B cell (primary cell): ENCODE measurements around the gene FLT1. TPM values are rescaled to one million over a fixed set of nuclear protein-coding genes. Genes with fewer than 3 reads are reported as not detected.

ENCODE experiments used
- ATAC-seq: fragments of 200-7000 bp; cut with Tn5 transposase; one replicate; pipeline ENCODE4 v1.10.0; 2021; ENCODE audit warnings: low read depth, mild to moderate bottlenecking, moderate number of reproducible peaks, moderate library complexity
- CTCF ChIA-PET: fragments of 350-600 bp; sonication (Branson Sonifier 250); formaldehyde crosslinking; loops from one replicate; lab custom pipeline; 2021; ENCODE audit warnings: antibody characterized with exemption, inconsistent platforms; lab: Charles Lee
- POLR2A ChIA-PET: fragments of 350-600 bp; sonication (Branson Sonifier 250); formaldehyde crosslinking; loops from one replicate; lab custom pipeline; 2021; ENCODE audit warnings: antibody characterized with exemption; lab: Charles Lee
- DNase-seq: peaks from one replicate; pipeline ENCODE4 v3.0.0; 2013
- H2AFZ ChIP-seq: 2 replicates; pipeline ENCODE4 v1.6.1; 2012; ENCODE audit warnings: mild to moderate bottlenecking, low read depth, low read length; ENCODE audit not compliant: insufficient read depth, poor library complexity, severe bottlenecking
- H3K27ac ChIP-seq, 2 donors: 1 replicate in 1 of 2; 2 replicates in 1 of 2; pipeline ENCODE4 v1.5.1; 2012 to 2013; ENCODE audit warnings: low read length in 2 of 2, mild to moderate bottlenecking in 2 of 2, moderate library complexity in 1 of 2
- H3K27me3 ChIP-seq, 4 experiments: fragments of 200-600 bp in 1 of 4; sonication (generic) in 1 of 4; replicated peaks in 1 of 4; 1 replicate in 2 of 4; 2 replicates in 2 of 4; pipeline versions ENCODE4 v1.6.1 to v1.7.0; 2013 to 2016; ENCODE audit warnings: low read length in 3 of 4, mild to moderate bottlenecking in 2 of 4, mixed read lengths in 1 of 4, moderate library complexity in 1 of 4; ENCODE audit not compliant: insufficient read depth in 4 of 4, control insufficient read depth in 3 of 4; ENCODE audit errors: control extremely low read depth in 1 of 4
- H3K36me3 ChIP-seq, 2 experiments: replicated peaks in 1 of 2; 1 replicate in 1 of 2; 2 replicates in 1 of 2; pipeline versions ENCODE4 v1.6.1 to v1.7.1; 2013; ENCODE audit warnings: low read length in 1 of 2; ENCODE audit not compliant: insufficient read depth in 2 of 2, control insufficient read depth in 1 of 2; ENCODE audit errors: control extremely low read depth in 1 of 2, extremely low read depth in 1 of 2
- H3K4me1 ChIP-seq, 2 donors: fragments of 200-600 bp in 1 of 2; sonication (generic) in 1 of 2; 1 replicate in 1 of 2; 2 replicates in 1 of 2; pipeline versions ENCODE4 v1.5.1 to v1.6.1; 2013 to 2017; ENCODE audit warnings: low read length in 2 of 2; ENCODE audit not compliant: control insufficient read depth in 2 of 2, insufficient read depth in 2 of 2
- H3K4me2 ChIP-seq: replicated peaks from 2 replicates; pipeline ENCODE3; 2012; ENCODE audit warnings: mild to moderate bottlenecking, low read depth, low read length; ENCODE audit not compliant: poor library complexity, severe bottlenecking
- H3K4me3 ChIP-seq, 5 experiments: fragments of 200-600 bp in 1 of 5; sonication (generic) in 1 of 5; 1 replicate in 3 of 5; 2 replicates in 2 of 5; pipeline versions ENCODE4 v1.5.1 to v1.7.0; 2011 to 2016; ENCODE audit warnings: low read length in 4 of 5, mild to moderate bottlenecking in 4 of 5, low read depth in 2 of 5, control low read depth in 1 of 5, moderate library complexity in 1 of 5; ENCODE audit not compliant: insufficient read depth in 1 of 5; ENCODE audit errors: control extremely low read depth in 1 of 5, extremely low read depth in 1 of 5
- H3K79me2 ChIP-seq: fragments of 200-600 bp; sonication (generic); one replicate; pipeline ENCODE4 v1.6.0; 2016; ENCODE audit warnings: low read length; ENCODE audit not compliant: control insufficient read depth, insufficient read depth
- H3K9ac ChIP-seq: fragments of 200-600 bp; sonication (generic); 2 replicates; pipeline ENCODE4 v1.6.1; 2017; ENCODE audit warnings: mild to moderate bottlenecking, low read length, moderate library complexity
- H3K9me3 ChIP-seq, 3 donors: one replicate each; pipeline versions ENCODE4 v1.6.1 to v1.7.1; 2013; ENCODE audit warnings: low read length in 2 of 3; ENCODE audit not compliant: control insufficient read depth in 2 of 3, insufficient read depth in 1 of 3; ENCODE audit errors: control extremely low read depth in 1 of 3
- H4K20me1 ChIP-seq: 2 replicates; pipeline ENCODE4 v1.6.0; 2012; ENCODE audit warnings: mild to moderate bottlenecking, low read length; ENCODE audit not compliant: insufficient read depth, control insufficient read depth, poor library complexity, severe bottlenecking
- H3K27ac Mint-ChIP-seq: one replicate; pipeline ENCODE4 v1.8.0; 2021; ENCODE audit warnings: mixed read lengths
- H3K27me3 Mint-ChIP-seq: one replicate; pipeline ENCODE4 v1.8.0; 2021; ENCODE audit warnings: mixed read lengths
- H3K4me1 Mint-ChIP-seq: one replicate; pipeline ENCODE4 v1.8.0; 2021; ENCODE audit warnings: mixed read lengths
- H3K4me3 Mint-ChIP-seq: one replicate; pipeline ENCODE4 v1.8.0; 2021; ENCODE audit warnings: mixed read lengths
- H3K9me3 Mint-ChIP-seq: one replicate; pipeline ENCODE4 v1.8.0; 2022; ENCODE audit warnings: mixed read lengths; ENCODE audit not compliant: insufficient read depth
- EZH2 ChIP-seq: IDR thresholded peaks from 2 replicates; pipeline ENCODE4 v1.6.1; 2012; ENCODE audit warnings: borderline replicate concordance, low read depth, mild to moderate bottlenecking, moderate library complexity, low read length; ENCODE audit not compliant: insufficient read depth, poor library complexity, severe bottlenecking
- WGBS: methylation state at CpG from one replicate; pipeline ENCODE4 v1.1.5; 2013; ENCODE audit warnings: missing lambda C conversion rate; ENCODE audit not compliant: insufficient coverage; 5-methylcytosine and 5-hydroxymethylcytosine counted together
- intact Hi-C: fragments of 100-400 bp; cut with micrococcal nuclease; formaldehyde crosslinking; loops from one replicate; pipeline ENCODE4 v1.10.0; 2022
- polyA plus RNA-seq: library from polyadenylated mRNA; depleted of rRNA; stranded (reverse); fragments of >200 nt; gene quantifications from 2 replicates; pipeline ENCODE4 v1.2.3, GENCODE V29; 2012
- total RNA-seq, 2 donors: library from RNA; stranded (reverse); fragments of 120-200 nt in 1 of 2; gene quantifications; 1 replicate in 1 of 2; 2 replicates in 1 of 2; pipeline versions ENCODE4 v1.2.3 to v1.2.4, GENCODE V29; 2013 to 2022
- TF ChIP-seq, protein P1 (sequence below): fragments of 200-600 bp; IDR thresholded peaks from one replicate; pipeline ENCODE4 v1.8.0; 2022; ENCODE audit warnings: antibody characterized with exemption, mild to moderate bottlenecking

The FLT1 gene
- total and polyA plus RNA-seq, 2 donors (not counting 1 experiment from before 2014, with no cell fraction given), result 1.1 to 1.2 TPM

DNA sequence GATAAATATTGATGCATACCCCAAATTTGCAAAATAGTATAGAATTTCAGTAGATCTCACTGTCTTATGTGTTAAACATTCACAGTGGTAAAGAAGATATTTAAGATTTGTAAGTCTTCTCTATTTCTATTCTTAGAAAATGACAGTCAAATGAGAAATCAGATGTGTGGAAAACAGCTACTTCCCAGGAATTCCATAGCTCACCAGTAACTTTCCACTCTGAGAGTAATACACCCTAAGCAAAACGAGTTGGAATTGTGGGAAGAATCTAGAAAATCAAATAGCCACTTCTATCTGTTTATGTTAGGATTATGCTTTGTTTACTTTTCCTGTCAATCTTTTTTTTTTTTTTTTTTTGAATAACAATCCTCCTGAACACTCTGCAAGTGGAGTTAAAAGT, 69.1 kb downstream of the FLT1 start:
- Histone ChIP-seq H3K27me3 (no peaks in the 10 kb centered on the region), H3K9me3 (no peaks in the 10 kb centered on the region), H2AFZ (no peak overlapping the region), H3K36me3 (peaks cover 0 to 4% of the 10 kb centered on the region in 2 experiments), H3K4me3 (no peak overlapping the region), H3K4me2 (no peak overlapping the region), H3K4me1 (peaks cover 40% of the 10 kb centered on the region in 2 donors), H3K27ac (no peak overlapping the region), H3K79me2 (peaks cover 22% of the 10 kb centered on the region), H3K9ac (no peak overlapping the region), H4K20me1 (no peaks in the 10 kb centered on the region)
- Mint-ChIP-seq H3K27ac (no peak overlapping the region), H3K4me1 (peaks cover 50% of the 10 kb centered on the region), H3K27me3 (no peaks in the 10 kb centered on the region), H3K4me3 (no peak overlapping the region), H3K9me3 (no peaks in the 10 kb centered on the region)
- ChIA-PET CTCF (no interaction called here), POLR2A (no interaction called here)
- intact Hi-C loops, result no loop called here
- TF ChIP-seq, protein P1, sequence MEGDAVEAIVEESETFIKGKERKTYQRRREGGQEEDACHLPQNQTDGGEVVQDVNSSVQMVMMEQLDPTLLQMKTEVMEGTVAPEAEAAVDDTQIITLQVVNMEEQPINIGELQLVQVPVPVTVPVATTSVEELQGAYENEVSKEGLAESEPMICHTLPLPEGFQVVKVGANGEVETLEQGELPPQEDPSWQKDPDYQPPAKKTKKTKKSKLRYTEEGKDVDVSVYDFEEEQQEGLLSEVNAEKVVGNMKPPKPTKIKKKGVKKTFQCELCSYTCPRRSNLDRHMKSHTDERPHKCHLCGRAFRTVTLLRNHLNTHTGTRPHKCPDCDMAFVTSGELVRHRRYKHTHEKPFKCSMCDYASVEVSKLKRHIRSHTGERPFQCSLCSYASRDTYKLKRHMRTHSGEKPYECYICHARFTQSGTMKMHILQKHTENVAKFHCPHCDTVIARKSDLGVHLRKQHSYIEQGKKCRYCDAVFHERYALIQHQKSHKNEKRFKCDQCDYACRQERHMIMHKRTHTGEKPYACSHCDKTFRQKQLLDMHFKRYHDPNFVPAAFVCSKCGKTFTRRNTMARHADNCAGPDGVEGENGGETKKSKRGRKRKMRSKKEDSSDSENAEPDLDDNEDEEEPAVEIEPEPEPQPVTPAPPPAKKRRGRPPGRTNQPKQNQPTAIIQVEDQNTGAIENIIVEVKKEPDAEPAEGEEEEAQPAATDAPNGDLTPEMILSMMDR, result no peak
- no peak for TF ChIP-seq EZH2
- DNase-seq (no peak), ATAC-seq (no peak)
- no CpG with 5 or more reads among the region's 1 CpG for WGBS

DNA sequence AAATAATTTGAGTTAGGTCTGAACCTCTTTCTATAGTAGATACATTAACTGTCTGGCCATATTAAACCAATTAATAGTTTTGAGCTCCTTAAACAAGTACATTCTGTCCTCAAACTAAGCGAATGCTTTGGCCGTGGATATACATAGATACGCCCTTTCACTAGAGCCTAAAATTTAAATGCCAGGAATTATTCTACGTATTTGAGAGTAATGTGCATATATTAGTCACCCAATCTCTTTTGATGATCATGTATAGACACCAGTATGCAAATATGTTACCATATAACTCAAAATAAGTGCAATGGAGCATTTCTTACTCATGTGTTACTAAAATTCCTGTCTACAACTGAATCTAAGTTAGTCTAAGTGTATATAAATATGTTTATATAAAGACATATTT, 70.4 kb downstream of the FLT1 start:
- Histone ChIP-seq H3K4me3 (no peak overlapping the region), H3K79me2 (peaks cover 22% of the 10 kb centered on the region), H4K20me1 (no peaks in the 10 kb centered on the region), H3K27ac (no peak overlapping the region), H3K9ac (no peak overlapping the region), H3K27me3 (no peaks in the 10 kb centered on the region), H3K36me3 (peaks cover 0 to 4% of the 10 kb centered on the region in 2 experiments), H3K9me3 (no peaks in the 10 kb centered on the region), H3K4me2 (no peak overlapping the region), H2AFZ (no peak overlapping the region), H3K4me1 (peaks cover 31 to 32% of the 10 kb centered on the region in 2 donors)
- ATAC-seq (no peak), DNase-seq (no peak)
- intact Hi-C loops, result loop anchor here (5.0 kb wide), 2 partner anchors 103 to 293 kb away; partner anchors contain the start of gene SLC46A3
- CTCF ChIA-PET, result no interaction called here
- H3K27ac Mint-ChIP-seq, result no peak overlapping the region
- TF ChIP-seq, protein P1, result no peak
- no peak for TF ChIP-seq EZH2
- no peaks in the 10 kb centered on the region for H3K27me3 Mint-ChIP-seq
- WGBS, result no CpG with 5 or more reads among the region's 4 CpGs
- peaks cover 39% of the 10 kb centered on the region for H3K4me1 Mint-ChIP-seq
- no peak overlapping the region for H3K4me3 Mint-ChIP-seq
- H3K9me3 Mint-ChIP-seq, result no peaks in the 10 kb centered on the region
- POLR2A ChIA-PET, result interaction anchor here (0.7 kb wide), 1 partner anchor 65 kb away, joined by 3 read pairs; no protein-coding TSS in a partner anchor
